ENCODE results near the gene MYO7B. TPM values are rescaled to one million over a fixed set of nuclear protein-coding genes. Genes with fewer than 3 reads are reported as not detected.

MYO7B gene
- total and polyA plus RNA-seq, 10 donors = 32.3 to 165 (median 52.9) TPM

- DNase-seq = no peak
- intact Hi-C loops (cut with DNase I; ENCODE audit: low total_unique reads) = loop anchor here (10.0 kb wide), 1 partner anchor 51 kb away; the partner anchor contains the start of gene GPR17
- no peaks in the 10 kb centered on the region for H3K36me3 ChIP-seq
- no peaks in the 10 kb centered on the region for H3K27me3 ChIP-seq (replicated peaks in 1 of 7)
- WGBS, 5 donors = 88 to 97% (median 90%) methylated on average over 10 of the region's 10 CpGs
- no peaks in the 10 kb centered on the region for H3K9me3 ChIP-seq
- peaks cover 0 to 11% (median 7%) of the 10 kb centered on the region in 6 donors for H3K4me1 ChIP-seq
- TF ChIP-seq CTCF (IDR thresholded peaks at IDR 0.05 in 8 of 11, conservative IDR thresholded peaks at IDR 0.05 in 3 of 11) (no peak), POLR2A (IDR thresholded peaks at IDR 0.05) (no peak)
- H3K27ac ChIP-seq = no peak overlapping the region
- H3K4me3 ChIP-seq = no peak overlapping the region
Measured at GRCh38 chr2:127594116-127594591, 58.7 kb downstream of the MYO7B start.

- Histone ChIP-seq H3K4me3 (no peak overlapping the region), H3K9me3 (no peaks in the 10 kb centered on the region), H3K27me3 (replicated peaks in 1 of 7) (no peaks in the 10 kb centered on the region), H3K36me3 (no peaks in the 10 kb centered on the region), H3K4me1 (peaks cover 0 to 5% (median 4%) of the 10 kb centered on the region in 6 donors), H3K27ac (no peak overlapping the region)
- no peak for TF ChIP-seq POLR2AphosphoS5 (IDR thresholded peaks at IDR 0.05)
- WGBS, 5 donors = 91 to 97% (median 95%) methylated on average over 10 to 14 of the region's 14 CpGs
- intact Hi-C loops (cut with DNase I; ENCODE audit: low total_unique reads) = loop anchor here (10.0 kb wide), 1 partner anchor 48 kb away; the partner anchor contains the start of gene GPR17
- DNase-seq = peak; percentile 44
Measured at GRCh38 chr2:127596311-127597045, 61.0 kb downstream of the MYO7B start.

- Histone ChIP-seq H3K27me3 (replicated peaks in 1 of 7) (no peaks in the 10 kb centered on the region), H3K27ac (no peak overlapping the region), H3K4me1 (no peaks in the 10 kb centered on the region), H3K4me3 (no peak overlapping the region), H3K9me3 (peaks cover 0 to 4% (median 0%) of the 10 kb centered on the region in 8 donors), H3K36me3 (no peaks in the 10 kb centered on the region)
- intact Hi-C loops (cut with DNase I; ENCODE audit: low total_unique reads) = loop anchor here (10.0 kb wide), 1 partner anchor 47 kb away; the partner anchor contains the start of gene GPR17
- no peak for TF ChIP-seq POLR2AphosphoS5 (IDR thresholded peaks at IDR 0.05)
- TF ChIP-seq POLR2A (IDR thresholded peaks at IDR 0.05) = no peak
- no peak for TF ChIP-seq CTCF (IDR thresholded peaks at IDR 0.05 in 8 of 11, conservative IDR thresholded peaks at IDR 0.05 in 3 of 11)
- peak; percentile 66 for DNase-seq
- 88 to 90% (median 89%) methylated on average over 17 of the region's 17 CpGs for WGBS, 5 donors
Measured at GRCh38 chr2:127597046-127597983, 61.8 kb downstream of the MYO7B start.

DNA sequence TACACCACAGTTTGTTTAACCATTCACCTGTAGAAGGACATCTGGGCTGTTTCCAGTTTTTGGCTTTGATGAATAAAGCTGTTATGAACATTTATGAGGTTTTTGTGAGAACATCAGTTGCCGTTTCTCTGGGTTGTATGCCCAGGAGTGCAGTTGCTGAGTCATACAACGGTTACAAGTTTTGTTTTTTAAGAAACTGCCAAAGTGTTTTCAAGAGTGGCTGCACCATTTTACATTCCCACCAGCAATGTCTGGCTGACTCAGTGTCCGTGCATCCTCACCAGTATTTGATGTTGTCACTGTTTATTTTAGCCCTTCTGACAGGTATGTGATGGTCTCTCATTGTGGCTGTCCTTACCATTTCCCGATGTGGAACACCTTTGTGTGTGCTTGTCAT is 62.5 kb downstream of the MYO7B start:
- Histone ChIP-seq H3K27me3 (replicated peaks in 1 of 7) (no peaks in the 10 kb centered on the region), H3K27ac (no peak overlapping the region), H3K4me3 (no peak overlapping the region), H3K9me3 (peaks cover 0 to 9% (median 0%) of the 10 kb centered on the region in 8 donors), H3K36me3 (no peaks in the 10 kb centered on the region), H3K4me1 (no peaks in the 10 kb centered on the region)
- intact Hi-C loops (cut with DNase I; ENCODE audit: low total_unique reads) = loop anchor here (10.0 kb wide), 1 partner anchor 47 kb away; the partner anchor contains the start of gene GPR17
- WGBS, 5 donors = 67 to 77% (median 74%) methylated on average over 4 of the region's 4 CpGs
- DNase-seq = no peak
- TF ChIP-seq POLR2AphosphoS5 (IDR thresholded peaks at IDR 0.05) (no peak), POLR2A (IDR thresholded peaks at IDR 0.05) (no peak), CTCF (IDR thresholded peaks at IDR 0.05 in 8 of 11, conservative IDR thresholded peaks at IDR 0.05 in 3 of 11) (no peak)
